Left colon (tissue), 2 donors: Measurements from ENCODE around the gene ALPG. TPM values are rescaled to one million over a fixed set of nuclear protein-coding genes. Genes with fewer than 3 reads are reported as not detected.
"Not testable (repeated sequence)": the region's sequence is repeated elsewhere in the genome, so short reads cannot be mapped to it uniquely, and the experiment has no call there.

Experiments
- ATAC-seq: fragments of 200-7000 bp; cut with Tn5 transposase; one replicate; pipeline ENCODE4 v1.9.1; 2020; ENCODE audit warnings: mild to moderate bottlenecking, moderate library complexity
- DNase-seq, 2 donors: peaks; one replicate each; pipeline ENCODE4 v3.0.0-alpha.2; 2020
- intact Hi-C, 2 donors: fragments of 100-400 bp; cut with DNase I in 1 of 2; cut with micrococcal nuclease in 1 of 2; formaldehyde crosslinking; loops; one replicate each; pipeline versions ENCODE4 v1.11.2 to v1.14.0; 2022; cut with DNase I, micrococcal nuclease
- total RNA-seq, 2 donors: library from RNA; stranded (reverse); fragmentation: NEBNext Ultra II Directional; extraction: Animal tissue kit (Norgen Biotek cat#: 25700); gene quantifications; one replicate each; pipeline ENCODE4 v1.2.1, GENCODE V29; 2021
- donor health status: DM: no; HTN: no; CAD: no.
- donor health status: DM: yes; HTN: yes; CAD: no.

The ALPG gene
- total RNA-seq, 2 donors from 2014 or later = 0.56 to 1.8 TPM

DNA sequence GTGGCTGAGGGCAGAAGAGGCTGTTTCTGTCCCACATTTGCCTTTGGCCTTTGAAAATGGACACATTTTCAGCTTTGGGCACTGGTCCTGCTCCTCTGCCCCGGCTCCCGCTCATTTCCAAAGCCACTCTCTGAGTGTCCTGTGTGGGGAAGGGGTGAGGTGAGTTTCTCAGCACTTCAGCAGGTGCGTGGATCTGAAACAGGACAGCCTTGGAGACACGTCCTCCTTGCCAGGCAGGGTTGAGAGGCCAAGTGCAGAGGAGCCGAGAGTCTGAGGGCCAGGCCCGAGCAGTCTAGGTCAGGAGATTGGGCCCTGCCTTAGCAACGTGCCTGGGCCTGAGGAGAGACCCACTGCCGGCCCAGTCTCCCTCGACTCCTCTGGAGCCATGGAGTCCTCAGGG lies 27.4 kb downstream of the ALPG start:
- intact Hi-C loops = loop anchor here (10.0 kb wide), 1 partner anchor 509 kb away; the partner anchor contains the start of gene NPPC (in 2 of the 2)
- no peak for DNase-seq
- no peak for ATAC-seq

DNA sequence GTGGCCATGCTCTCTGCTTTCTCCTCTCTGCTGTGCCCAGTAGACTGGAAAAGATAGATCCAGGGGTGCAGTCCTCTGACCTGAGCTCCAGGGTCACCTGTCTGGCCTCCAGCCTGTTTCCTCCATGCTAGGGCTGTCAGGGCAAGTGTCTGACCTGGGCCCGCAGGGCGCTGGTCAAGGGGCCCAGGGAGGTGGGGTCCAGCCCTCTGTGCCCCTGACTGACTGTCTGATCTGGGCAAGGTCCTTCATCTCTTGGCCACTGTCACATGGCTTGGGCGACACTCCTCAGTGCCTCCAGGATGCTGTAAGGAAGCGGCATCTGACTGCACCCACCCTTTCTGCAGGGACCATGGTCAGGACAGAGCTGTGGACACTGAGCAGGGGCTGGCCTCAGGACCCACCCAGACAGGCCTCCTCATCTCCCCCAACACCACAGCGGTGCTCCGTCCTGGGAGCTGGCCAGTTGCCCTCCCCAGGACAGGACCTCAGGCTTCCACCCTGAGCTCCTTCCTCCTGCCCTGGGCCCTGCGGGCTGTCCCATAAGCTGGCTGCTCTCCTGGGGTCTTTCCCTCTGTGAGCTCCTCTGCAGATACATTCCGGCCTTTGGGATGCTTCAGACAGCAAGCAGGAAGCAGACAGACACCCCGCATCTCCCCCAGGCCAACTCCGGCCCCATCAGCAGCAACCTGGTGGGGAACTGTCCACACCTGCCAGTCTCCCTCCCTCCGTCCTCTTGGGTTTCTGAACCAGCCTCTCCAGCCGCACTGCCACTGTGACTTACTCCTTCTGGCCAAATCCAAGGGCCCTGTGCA lies 28.1 kb downstream of the ALPG start:
- intact Hi-C loops = loop anchor here (10.0 kb wide), 1 partner anchor 510 kb away; the partner anchor contains the start of gene NPPC (in 2 of the 2)
- no peak for DNase-seq
- no peak for ATAC-seq

DNA sequence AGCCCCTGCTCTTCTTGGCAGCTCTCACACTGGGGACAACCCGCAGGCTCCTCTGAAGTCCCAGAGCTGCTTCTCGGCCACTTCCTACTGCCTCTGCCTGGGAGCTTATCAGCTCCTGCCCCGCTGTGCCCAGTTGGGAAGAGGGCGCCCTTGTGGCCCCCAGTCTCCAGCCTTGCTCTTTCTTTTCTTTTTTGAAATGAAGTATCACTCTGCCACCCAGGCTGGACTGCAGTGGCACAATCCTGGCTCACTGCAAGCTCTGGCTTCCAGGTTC lies 28.7 kb downstream of the ALPG start:
- DNase-seq (no peak), ATAC-seq (no peak)
- intact Hi-C loops = loop anchor here (10.0 kb wide), 1 partner anchor 511 kb away; the partner anchor contains the start of gene NPPC (in 2 of the 2)

DNA sequence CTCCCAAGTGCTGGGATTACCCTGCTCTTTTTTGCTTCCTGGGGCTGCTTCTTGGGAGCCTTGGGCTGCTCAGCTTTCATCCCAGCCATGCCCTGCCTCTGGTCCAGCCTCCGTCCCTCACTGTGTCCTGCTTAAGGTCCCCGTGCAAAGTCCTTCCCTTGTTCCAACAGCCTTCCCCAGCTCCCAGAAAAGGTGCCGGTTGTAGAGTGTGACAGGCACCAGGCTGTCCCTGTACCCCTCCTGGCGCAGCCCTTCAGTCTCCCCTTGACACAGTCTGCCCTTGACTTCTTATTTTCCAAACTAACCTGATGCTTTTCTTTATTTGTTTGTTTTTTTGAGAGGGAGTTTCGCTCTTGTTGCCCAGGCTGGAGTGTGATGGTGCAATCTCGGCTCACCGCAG lies 29.2 kb downstream of the ALPG start:
- DNase-seq (no peak), ATAC-seq (no peak)
- intact Hi-C loops = loop anchor here (10.0 kb wide), 1 partner anchor 511 kb away; the partner anchor contains the start of gene NPPC (in 2 of the 2)

DNA sequence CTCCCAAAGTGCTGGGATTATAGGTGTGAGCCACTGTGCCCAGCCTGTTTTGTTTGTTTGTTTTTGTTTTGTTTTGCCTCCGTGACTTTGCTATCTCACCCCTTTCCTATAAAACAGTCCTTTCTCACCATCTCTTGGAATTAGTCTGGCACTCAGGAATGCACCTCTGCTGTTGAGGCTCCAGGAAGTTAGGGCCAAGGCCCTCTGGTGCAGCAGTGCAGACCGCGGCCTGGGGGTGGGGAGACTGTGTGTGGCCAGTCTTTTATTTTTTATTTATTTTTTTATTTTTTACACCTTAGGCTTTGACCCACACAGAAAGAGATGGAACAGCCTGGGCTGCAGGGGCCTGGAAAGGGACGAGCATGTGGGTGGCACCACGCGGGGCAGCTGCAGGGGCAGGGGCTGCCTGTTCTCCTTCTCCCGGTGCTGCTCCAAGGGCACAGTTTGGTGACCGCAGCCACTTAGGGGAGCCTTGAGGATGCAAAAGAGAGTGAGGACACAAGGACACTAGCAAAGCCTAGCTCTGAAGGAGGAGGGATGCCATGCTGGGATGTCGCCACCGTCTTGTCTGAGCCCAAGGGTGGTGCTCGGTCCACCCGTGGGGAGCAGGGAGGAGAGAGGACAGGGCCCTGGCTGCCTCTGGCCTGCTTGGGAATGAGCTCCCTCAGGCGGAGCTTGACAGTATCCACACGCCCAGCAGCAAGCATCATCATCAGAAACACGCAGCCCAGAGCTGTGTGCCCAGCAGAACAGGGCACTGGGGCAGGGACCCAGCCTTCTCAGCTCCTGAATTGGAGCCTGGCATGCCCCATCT lies 29.9 kb downstream of the ALPG start:
- ATAC-seq (no peak), DNase-seq (no peak)
- intact Hi-C loops = loop anchor here (10.0 kb wide), 1 partner anchor 512 kb away; the partner anchor contains the start of gene NPPC (in 2 of the 2)

DNA sequence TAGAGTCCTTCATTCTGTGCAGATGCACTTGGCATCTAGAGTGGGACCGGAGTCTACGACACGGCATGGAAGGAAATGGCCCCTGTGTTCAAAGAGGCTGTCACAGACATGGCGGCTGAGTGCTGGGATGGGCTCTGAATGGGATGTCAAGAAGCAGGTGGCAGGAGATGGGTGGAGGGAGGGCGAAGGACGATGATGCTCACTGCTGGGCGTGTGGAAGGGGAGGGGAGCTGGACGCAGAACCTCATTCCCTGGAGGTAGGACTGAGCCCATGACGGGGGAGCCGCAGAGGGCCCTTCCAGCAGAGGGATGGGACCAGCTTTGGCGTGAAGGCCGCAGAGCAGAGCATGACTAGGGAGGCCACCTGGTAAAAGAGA lies 30.5 kb downstream of the ALPG start:
- no peak for ATAC-seq
- intact Hi-C loops = loop anchor here (10.0 kb wide), 1 partner anchor 512 kb away; the partner anchor contains the start of gene NPPC (in 2 of the 2)
- DNase-seq = no peak

DNA sequence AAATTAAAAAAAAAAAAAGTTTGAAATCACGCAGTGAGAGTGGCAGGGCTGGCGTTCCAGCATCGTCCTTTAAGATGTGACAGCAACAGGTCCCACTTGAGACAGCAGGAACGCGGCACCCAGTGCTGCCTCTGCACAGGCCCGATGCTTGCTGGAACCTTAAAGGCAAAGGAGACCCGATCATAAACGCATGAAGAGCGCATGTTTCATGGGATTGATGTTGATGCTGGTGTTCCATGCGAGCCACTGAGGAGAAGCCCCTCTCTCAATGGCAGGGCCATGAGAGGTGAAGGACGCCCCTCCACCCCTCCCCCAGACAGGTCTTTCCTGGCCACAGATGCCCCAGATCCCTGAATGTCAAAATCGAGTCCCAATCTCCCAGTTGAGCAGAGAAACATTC lies 31.4 kb downstream of the ALPG start:
- ATAC-seq = no peak
- no peak for DNase-seq
- intact Hi-C loops = loop anchor here (10.0 kb wide), 1 partner anchor 513 kb away; the partner anchor contains the start of gene NPPC (in 2 of the 2)

DNA sequence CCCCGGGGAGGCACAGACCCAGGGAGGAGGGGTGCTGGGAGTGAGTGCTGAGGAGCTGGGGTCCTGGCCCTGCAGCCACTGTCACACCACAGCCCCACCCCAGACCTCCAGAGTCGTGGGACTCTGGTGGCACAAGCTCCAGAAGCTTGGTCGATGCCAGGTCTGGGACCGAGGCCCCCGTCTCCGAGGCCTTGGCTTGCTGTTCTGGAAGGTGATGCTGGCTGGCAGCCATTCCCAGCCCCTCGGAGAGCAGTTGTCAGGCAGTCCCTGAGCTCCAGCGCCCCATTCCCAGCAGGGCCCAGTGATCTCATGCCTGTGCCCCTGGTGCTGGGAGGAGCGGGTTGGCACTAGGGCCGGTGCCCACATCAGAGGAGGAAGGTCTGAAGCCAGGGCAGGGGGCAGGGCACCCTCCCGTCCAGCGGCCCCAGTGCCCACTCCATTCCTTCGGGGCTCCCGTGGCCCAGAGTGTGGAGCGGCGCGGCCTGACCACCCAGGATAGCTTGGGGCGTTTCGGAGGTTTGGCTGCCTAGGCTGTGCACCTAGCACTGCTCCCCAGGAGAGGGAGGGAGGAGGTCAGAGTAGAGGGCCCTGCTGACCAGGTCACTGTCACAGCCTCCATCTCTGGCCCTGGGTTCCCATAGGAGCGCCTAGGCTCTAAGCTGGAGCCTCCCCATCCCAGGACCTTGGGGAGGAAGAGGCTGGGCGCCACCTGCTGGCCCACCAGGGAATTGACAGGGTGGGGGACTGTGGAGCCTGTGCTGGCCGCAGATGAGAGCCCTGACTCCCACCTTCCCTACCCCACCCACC lies 32.5 kb downstream of the ALPG start:
- no peak for DNase-seq
- ATAC-seq = peak; percentile 75
- intact Hi-C loops = loop anchor here (10.0 kb wide), 1 partner anchor 514 kb away; the partner anchor contains the start of gene NPPC (in 2 of the 2)

DNA sequence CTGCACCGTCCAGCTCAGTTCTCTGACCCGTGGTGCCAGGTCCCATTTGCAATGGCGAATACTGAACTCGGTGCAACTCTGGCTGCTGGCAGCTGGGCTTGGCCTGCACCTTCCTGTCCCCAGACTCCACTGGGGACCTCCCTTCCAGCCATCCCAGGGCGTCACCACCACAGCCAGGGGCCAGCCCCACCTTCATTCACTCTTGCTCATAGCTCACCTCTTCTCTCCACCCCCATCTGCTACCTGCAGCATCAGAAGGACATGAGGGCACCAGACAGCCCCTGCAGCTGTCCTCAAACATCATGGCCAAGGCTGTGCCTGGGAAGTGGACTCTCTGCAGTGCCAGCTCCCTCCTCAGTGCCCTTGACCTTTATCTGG lies 33.1 kb downstream of the ALPG start:
- DNase-seq (no peak), ATAC-seq (peak; percentile 14)
- intact Hi-C loops = loop anchor here (10.0 kb wide), 1 partner anchor 515 kb away; the partner anchor contains the start of gene NPPC (in 2 of the 2)

DNA sequence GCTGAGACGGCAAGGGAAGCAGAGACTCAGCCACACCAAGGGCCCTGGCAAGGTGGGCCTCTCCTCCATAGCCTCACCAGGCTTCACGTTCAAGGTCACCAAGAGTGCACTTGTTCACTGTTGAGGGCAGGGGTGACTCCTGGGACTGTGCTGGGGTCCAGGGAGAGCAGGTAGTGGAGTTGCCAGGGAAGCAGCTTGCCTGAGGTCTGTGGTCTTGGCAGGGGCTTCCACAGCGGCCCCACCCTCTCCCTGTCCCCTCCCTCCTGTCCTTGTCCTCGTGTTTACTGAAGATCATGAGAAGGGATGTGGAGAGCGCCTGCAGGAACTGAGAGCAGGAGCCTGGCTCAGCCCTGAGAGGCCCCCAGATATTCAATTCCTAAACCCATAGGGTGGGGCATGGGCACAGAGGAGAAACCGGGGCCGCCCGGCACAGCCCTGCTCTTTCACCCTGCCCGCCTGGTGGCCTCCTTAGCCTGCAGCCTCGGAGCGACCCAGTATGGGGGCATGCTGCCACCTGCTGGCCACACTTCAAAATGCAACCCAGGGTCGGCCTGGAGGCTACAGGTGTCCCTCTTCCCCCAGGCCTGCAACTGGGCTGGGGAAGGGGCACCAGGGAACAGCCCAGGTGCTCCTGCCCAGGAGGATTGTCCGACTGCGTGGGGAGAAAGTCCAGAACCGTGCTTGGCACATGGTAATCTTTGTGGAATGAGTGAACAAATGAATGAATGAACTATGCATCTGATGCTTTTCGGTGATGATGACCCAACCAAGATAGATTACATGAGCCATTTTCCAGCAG lies 33.8 kb downstream of the ALPG start:
- ATAC-seq = peak; percentile 82
- intact Hi-C loops = not testable (repeated sequence)
- DNase-seq = peak; percentile 66 to 88

DNA sequence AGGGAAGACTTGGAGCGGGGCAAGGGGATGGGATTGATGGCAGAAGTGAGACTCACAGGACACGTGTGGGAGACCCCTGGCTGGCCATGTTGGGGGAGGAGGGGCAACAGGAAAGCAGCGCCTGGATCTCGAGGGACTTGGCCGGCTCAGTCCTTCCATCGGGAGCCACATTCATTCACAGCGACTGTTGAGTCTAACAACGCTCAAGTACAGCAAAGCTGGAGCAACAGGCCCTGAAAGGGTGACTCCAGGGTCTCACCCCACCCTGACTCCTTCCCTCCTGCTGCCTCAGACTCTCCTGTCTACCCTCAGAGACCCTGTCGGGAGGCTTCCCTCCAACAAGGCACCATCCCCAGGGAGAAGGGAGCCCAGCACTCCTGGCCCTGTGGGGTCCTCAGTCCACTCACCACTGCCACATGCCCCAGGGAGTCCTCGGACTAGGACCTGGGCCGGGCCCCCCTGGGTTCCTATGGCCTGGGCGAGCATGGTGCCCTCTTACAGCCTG lies 34.6 kb downstream of the ALPG start:
- ATAC-seq (no peak), DNase-seq (no peak)
- intact Hi-C loops = no loop called here

DNA sequence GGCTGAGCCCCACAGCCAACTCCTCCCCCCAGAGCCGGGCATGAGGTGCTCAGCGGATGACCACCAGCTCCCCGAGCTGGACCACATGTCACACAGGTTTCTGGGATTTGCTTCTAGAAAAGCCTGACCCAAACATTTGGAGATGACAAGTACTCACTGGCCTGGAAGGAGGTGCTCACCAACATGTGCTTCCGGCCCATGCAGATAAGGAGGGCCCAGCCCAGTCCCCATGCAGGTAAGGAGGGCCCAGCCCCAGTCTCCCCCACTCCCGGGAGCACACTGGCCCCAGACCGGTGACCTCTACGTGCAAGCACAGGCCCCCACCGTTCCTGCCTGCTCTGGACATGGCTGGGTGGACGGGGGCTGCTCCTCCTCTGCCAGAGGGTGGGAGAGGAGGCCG lies 35.3 kb downstream of the ALPG start:
- ATAC-seq, DNase-seq, intact Hi-C loops: not testable (repeated sequence)

DNA sequence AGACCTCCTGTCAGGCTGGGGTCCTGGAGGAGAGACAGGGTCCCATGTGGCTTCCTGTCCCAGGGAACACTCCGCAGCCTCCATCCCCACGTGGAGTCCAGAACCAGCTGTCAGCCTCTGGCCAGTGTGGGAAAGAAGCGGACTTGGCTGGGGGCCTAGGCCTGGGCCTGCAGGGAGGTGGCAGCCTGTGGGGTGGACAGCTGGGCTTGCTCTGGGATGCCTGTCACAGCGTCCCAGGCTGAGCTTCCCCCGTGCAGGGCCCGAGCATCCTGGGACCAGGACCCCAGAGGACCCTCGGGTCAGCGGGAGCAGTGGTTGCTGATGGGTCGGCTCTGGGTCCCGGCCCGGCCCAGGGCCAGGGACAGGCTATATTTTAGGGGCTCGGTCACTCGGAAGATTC lies 35.8 kb downstream of the ALPG start:
- intact Hi-C loops, DNase-seq, ATAC-seq: not testable (repeated sequence)

DNA sequence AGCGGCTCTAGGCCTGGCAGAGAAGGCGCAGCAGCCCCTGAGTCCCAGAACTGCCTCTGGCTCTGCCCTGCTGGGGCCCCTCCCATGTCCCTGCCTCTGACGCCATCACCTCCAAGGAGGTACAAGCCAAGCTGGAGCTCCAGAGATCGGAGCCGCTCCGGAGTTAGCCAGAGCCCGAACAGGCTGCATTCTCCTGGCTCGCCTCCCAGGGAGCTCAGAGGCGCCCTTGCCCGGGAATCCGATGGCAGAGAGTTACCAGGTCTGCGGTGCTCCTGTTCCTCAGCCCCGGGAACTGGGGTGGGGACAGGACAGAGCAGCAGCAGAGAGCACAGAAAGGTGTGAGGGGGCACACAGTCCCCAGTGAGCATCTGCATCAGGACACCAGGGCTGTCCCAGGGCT lies 36.4 kb downstream of the ALPG start:
- ATAC-seq, intact Hi-C loops, DNase-seq: not testable (repeated sequence)

DNA sequence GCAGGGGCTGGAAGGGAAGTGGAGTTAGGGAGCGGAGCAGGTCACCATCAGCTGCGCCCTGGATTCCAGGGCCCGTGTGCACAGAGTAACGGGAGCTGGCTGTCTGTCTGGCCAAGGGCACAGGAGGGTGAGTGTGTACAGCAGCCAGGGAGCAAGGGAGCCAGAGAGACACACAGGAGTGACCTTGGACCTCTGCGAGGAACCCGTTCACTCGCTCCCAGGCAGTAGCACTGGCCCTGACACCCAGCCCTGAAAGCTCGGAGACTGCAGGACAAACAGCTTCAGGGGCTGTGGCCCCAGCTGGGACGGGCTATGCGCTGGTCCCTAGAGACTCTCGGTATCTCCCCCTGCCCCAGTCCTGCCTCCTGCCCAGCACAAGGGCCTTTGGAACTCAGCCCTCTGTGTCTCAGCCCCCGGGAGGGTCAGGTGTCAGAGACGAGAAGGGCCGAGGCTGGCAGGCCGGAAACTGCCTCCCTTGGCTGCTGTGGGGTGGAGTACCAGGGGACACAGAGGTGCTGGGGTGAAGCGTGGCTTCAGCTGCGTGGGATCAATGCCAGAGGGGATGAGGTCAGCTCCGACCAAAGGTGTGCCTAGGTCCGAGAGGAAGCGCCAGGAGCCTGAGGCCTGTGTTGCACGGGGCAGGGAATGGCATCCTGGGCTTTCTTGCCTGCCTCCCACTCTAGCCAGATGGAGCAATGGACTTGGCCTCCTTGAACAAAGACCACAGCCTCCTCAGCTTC lies 37.2 kb downstream of the ALPG start:
- DNase-seq, ATAC-seq, intact Hi-C loops: not testable (repeated sequence)

DNA sequence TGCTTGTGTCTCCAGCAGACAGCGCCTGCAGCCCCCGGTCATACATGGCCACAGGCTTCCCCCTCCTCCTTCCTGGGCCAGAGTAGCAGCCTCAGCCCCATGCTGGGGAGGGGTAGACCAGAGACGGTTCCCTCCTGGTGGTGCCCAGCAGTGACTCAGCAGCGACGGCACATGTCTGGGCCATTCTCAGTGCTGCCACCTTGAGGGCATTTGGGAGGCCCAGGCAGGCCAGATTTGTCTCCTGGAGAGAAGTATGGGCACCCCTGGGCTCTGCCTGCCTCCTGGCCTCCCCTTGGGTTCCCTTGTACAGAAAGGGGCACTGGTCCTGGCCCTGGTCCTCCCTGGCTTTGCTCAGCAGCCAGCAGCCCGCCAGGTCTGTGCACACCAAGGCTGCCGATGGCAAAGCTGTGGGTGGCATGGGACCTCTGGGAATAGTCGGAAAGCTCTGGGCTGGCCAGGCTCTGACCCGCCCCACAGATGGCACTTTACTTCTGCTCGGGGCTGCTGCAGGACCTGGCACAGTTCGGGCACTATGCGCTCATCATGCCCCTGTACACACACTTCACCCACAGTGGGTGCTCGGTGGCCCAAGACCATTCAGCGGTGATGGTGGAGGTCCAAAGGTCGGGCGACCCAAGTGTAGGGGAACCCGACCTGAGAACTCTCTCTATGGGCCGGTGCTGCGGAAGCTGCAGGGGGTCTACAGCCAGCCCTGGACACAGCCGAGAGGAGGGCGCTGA lies 37.9 kb downstream of the ALPG start:
- DNase-seq = peak in 1 of 2 donors; percentile 57
- intact Hi-C loops = loop anchor here in 1 of 2 donors (5.0 kb wide), 1 partner anchor 73 kb away; no protein-coding TSS in a partner anchor
- ATAC-seq = peak; percentile 45
